Renal cortex interstitium (tissue), 11 donors: Measurements from ENCODE around the gene RB1. TPM values are rescaled to one million over a fixed set of nuclear protein-coding genes. Genes with fewer than 3 reads are reported as not detected.

Experiments
- DNase-seq, 11 donors: peaks; one replicate each; pipeline ENCODE4 v3.0.0-alpha.2; 2013; ENCODE audit warnings: low read depth in 9 of 11, low spot score in 4 of 11; ENCODE audit errors: extremely low read depth in 1 of 11
- polyA plus RNA-seq, 3 donors: library from polyadenylated mRNA; unstranded; fragments of 120-200 nt; gene quantifications; one replicate each; pipeline ENCODE4 v1.2.1, GENCODE V29; 2013; ENCODE audit not compliant: insufficient read length in 3 of 3

Gene RB1
- polyA plus RNA-seq, 3 donors = 43.4 to 49.7 (median 46.2) TPM

DNA sequence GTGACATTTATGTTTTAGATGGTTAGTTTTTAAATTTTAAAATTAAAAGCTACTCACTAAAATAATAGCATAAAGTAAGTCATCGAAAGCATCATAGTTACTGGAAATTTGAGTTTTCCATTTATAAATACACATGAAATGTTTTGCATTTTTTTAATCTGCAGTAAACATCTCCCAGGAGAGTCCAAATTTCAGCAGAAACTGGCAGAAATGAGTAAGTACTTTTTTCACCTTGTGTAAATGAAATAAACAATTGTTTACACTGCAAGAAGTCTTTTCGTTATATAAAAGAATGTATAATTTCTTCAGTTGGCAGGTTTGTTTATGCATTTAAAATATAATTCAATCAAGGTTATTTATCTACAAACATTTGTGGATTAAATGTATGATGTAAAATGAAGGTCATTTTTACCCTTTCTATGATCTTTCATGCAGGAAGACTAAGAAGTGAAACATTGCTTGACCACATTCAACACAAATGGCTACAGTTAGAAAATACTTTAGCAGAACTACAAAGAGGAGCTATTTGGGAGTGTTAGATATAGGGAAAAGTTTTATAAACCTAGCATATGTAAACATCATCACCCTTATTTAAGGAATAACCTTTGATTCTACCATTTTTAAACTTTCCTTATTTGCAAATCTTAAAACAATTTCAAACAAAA, 173.8 kb downstream of the RB1 start:
- no peak for DNase-seq

DNA sequence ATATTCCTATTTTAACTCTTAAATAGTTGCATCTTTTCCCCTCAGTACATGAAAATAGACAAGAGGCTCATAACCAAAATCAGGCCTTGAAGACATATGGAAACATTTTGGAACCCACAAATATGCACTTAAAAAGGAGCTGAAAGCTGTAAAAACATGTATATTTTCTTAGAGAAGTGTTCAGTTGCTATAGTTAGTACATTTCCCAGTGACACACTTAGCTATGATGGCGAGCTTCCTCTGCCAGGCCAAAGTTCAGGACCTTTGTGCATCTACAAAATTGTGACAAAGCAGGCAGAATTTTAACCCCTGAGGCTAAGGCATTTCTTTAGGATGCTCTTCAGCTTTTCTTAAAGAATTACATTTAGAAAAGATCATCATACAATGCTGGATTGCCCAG, 174.8 kb downstream of the RB1 start:
- no peak for DNase-seq

DNA sequence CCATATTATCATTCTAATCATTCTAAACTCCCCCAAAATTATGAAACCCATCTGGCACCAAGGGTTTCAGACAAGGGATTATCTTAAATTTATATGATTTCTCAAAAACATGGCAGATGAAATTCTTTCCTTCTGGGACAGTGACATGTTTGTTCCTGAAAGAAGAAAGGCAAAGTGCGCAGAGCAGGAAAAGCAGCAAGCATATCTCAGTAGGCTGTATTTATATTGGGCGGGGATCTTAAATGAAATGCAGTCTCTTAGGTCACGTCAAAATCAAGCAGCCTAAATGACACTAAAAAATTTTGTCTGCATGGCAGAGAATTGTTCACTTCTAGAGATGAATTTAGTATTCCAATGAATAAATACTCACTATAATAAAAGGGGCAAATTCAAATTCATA, 180.0 kb downstream of the RB1 start:
- DNase-seq = no peak

DNA sequence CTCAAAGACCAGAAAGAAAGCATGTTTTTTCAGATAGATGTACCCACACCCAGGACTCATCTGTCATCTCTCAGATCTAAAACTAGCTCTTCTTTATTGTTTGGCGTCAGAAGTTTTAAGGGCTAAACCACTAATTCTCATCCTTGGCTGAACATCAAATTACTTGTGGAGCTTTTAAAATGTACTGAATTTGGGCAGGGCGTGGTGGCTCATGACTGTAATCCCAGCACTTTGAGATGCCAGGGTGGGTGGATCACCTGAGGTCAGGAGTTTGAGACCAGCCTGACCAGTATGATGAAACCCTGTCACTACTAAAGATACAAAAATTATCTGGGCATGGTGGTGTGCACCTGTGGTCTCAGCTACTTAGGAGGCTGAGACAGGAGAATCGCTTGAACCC, 181.9 kb downstream of the RB1 start:
- DNase-seq = no peak

DNA sequence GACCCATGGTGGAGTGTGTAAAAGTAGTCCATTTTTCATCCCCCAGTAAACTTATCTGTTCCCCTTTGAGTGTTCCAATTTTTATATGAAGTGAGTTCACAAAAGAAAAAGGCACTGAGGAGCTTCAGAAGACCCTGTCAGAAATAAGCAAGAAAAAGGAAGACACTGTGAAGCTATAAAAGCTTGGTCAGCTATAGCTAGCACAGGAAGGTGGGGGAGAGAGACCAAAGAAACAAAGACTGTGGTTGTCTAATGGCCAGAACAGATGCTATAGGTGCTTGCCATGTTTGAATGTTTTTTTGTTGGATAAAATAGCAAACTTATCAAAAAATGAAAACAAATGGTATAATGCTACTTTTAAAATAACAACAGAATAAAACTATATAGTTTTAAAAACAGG, 182.8 kb downstream of the RB1 start:
- DNase-seq = no peak

DNA sequence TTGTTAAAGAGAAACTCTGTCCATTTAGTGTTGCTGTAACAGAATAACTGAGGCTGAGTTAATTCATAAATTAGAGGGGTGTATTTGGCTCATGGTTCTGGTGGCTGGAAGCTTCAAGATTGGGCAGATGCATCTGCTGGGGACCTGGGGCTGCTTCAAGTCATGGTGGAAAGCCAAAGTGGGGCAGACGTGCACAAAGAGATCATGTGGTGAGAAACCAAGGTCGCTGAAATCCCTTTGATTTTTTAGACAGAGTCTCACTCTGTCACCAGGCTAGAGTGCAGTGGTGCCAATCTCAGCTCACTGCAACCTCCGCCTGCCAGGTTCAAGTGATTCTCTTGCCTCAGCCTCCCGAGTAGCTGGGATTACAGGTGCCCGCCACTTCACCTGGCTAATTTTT, 183.3 kb downstream of the RB1 start:
- no peak for DNase-seq

DNA sequence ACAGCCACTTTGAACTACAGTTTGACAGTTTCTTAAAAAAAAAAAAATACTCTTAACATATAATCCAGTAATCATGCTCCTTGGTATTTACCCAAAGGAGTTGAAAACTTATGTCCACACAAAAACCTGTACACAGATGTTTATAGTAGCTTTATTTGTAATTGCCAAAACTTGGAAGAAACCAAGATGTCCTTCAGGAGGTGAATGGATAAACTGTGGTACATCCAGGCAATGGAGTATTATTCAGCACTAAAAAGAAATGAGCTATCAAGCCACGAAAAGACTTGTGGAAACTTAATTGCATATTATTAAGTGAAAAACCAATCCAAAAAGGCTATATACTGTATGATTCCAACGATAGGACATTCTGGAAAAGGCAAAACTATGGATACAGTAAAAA, 184.4 kb downstream of the RB1 start:
- DNase-seq = no peak

DNA sequence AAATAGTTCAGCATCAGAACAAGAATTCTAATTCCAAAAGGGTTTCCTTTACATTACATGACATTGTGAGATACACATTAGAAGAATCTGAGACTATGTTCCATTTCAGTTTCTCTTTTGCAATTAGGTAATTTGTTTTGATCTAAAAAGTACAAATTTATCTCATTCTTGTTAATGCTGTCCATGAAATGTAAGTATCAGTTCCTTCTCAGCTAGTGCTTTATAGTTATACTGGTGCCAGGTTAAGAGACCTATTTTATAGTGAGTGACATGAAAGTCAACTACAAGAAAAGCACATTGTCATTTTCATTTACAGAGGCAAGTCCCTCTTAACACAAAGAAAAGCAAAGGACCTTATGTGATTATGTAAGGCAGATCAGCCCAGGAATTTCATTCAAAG, 185.4 kb downstream of the RB1 start:
- DNase-seq = no peak

DNA sequence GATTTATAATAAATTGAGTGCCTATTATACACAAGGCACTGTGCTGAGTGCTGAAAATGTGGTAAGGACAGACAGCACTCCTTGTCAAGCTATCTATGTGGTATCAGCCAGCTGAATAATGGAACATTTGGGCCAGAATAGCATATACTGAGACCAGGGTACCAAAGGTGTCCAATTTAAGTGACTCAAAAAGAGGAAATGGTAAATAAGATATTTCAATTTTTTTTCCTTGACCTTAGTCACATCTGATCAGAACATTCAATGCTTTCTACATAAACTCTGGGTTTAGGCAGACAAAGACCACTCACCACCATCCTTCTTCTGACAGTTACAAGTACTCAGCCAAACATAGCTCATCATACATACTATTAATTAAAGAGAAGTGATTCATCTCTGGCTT, 186.1 kb downstream of the RB1 start:
- DNase-seq = no peak

DNA sequence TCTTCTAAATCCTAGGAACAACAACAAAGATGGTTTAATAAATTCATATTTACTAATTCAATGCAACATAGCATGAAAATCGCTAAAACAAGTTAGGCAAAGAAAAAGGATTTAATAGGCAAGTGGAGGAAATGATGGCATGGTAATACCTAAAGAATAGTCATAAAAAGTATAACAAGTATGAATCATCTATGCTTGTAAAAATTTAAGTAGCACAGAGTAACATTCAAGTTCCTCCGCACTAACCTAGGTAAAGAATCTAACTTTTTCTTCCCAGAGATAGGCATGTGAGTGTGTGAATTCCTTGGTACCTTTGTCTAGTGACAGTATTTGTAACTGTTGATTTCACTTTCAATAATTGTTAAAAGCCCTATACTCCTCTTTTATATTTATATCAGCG, 186.7 kb downstream of the RB1 start:
- no peak for DNase-seq

DNA sequence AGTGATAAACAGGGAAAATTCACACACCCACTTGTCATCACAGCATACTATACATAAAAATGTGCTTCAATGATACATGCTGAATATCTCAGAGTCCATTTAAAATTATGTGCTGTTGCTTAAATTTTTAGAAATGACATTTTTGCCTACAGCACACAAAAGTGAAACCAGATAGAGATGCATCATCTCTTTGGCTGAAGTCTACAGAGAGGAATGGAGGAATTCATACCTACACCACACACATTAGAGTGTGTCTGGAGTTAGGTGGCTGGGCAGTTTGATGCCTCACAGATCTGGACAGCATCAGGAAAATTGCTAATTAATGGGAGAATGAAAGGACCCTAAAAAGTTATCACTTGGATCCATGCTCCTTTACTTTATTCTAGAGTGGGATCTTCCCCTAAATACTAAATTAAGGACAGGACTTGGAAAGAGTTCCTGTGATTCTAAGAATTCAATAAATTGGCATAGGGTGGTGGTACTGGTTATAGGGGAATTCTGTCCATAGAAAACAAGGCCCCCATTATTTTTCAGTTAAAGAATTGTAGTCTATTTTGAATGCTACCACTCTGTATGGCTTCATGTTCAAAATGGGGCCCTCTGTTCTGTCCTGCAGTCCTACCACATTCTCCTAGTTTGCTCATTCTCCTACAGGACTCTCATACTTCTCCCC, 188.0 kb downstream of the RB1 start:
- no peak for DNase-seq

DNA sequence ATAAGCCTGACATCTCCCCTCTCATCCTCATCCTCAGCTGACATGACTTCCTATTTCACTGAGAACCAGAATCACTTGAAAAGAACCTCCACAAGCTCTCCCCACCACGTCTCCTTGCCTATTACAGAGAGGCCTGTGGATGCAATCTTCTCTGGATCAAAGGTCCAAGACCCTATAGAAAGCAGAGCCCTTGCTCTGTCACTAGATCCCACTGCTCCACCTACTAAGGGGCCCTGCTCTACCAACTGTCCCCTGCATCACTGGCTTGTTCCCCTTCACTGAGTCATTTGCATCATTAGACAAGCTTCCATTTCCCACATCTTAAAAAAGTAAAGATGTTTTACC, 188.5 kb downstream of the RB1 start:
- DNase-seq = no peak

DNA sequence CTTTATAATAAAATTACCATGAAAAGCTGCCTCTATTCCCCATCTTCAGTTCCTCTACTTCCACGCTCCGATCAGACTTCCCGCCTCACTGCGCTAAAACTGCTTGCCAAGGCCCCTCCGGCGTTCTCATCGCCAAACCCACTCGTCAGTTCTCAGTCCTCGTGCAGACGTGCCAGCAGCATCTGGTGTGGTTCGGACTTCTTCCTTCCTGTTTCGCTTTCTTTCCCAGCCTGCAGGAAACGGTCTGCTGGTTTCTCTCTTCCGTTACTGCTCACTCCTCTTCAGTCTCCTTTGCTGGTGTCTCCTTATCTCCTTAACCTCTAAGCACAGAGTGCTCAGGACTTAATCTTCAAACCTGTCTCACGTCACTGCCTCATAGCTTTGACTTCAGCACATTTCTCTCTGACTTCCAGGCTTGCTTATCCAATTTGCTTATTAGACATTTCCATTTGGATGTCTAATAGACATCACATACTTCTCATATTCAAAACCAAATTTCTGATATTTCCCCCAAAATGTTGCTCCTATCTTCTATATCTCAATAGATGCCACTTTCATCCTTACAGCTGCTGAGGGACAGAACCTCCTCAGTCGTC, 189.0 kb downstream of the RB1 start:
- DNase-seq = peak in 1 of 11 donors; percentile 22

DNA sequence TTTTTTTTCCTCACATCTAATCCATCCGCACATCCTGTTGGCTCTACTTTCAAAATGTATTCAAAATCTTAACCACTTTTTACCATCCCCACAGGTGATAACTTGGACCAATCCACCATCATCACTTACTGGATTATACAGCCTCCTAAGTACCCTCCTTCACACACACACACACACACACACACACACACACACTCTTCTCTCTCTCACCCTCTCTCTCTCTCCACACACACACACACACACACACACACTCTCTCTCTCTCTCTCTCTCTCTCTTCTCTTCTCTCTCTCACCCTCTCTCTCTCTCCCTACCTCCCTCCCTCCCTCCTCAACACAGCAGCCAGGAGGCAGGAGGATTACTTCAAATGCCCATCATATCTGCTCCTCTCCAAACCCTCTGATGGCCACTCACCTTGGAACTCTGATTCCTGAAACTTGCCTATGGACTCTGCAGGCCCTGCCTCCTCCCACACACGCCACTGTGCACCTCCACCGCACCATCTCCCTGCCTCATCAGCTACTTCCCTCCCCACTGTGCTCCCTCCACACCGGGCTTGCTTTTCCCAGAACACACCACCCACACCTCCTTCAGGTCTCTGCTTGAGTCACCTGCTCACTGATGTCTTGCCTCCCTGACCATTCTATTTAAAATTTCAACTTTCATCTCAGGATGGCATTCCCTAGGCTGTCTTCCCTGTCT, 189.7 kb downstream of the RB1 start:
- DNase-seq = no peak

DNA sequence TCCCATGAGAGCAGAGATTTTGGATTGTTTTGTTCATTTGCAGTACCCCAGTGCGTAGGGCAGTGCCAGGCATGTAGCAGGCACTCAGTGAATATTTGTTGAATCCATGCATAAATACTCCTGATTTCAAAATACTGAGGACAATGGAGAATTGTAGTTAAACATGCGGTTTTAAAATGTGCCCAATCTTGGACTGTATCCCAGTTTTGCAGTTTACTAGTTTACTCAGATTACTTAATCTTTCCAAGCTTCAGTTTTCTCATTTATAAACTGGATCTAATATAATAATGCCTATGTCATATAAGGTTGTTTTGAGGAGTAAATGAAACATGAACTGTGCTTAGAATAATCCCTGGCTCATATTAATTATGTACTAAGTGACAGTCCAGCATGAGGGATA, 190.3 kb downstream of the RB1 start:
- DNase-seq = no peak

DNA sequence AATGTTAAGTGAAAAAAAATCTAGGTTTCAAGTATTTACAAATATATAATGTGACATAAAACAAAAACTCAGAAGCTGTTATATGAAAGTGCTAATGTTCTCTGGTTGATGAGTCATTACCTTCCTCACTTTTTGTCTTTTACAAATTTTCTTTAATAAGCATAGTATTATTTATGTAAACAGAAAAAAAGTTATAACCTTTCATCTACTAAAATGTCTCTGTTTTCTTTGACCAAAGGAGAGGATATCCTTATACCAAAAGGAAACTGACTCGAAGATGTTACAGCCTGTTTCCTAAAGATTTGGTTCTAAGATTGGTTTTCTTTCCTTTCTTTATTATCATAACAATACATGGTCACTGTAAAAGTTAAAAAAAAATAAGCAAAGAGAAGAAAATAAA, 191.3 kb downstream of the RB1 start:
- no peak for DNase-seq

DNA sequence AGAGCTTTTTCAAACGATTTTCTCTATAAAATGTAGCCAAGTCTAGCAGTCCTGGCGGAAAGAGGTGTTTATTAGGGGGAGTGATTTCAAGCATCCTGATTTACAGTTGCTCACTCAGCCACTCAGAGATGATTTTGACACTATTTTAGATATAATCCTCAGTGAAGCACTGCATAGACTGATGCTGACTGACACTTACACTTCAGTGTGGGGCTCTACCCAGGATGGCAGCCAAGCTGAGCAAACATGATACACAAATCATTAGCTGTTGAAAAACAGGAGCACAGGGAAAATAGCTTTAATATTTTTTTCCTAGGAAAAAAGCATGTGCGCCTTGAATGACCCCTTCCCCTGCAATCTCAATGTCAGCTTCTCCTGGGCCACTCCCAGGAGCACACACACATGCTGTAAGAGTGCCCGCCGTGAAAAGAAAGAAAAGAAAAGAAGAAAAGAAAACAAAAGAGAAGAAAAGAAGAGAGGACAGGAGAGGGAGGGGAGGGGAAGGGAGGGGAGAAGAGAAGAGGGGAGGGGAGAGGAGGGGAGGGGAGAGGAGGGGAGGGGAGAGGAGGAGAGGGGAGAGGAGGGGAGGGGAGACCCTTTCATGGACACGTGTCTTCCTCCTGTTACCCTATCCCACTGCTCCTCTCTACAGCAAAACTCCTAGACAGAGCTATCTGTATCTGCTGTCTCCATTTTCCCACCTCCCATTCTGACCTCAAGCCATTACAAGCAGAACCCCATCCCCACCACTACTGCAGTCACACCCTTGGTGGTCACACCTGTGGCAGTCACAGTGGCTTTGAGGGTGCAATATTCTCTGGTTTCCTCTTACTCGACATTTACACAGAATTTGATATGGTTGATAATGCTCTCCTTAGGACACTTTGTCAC, 193.0 kb downstream of the RB1 start:
- no peak for DNase-seq

DNA sequence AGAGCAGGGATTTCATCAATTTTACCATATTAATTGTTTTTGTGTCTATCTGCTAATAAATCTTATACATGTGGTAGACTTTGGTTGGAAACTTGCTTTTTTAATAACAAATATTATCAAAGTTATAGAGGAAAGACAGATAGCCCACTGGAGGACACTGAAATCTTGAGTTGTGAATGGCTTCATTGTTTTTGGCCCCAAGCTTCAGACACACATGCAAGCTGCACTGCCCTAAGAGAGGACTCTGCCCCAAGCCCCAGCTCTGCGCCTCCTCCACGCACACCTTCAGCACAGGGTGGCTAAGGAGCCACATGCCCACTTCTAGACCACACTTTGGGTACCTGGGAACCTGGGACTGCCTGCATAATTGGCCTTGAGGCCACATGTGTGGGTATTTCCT, 194.1 kb downstream of the RB1 start:
- DNase-seq = no peak

DNA sequence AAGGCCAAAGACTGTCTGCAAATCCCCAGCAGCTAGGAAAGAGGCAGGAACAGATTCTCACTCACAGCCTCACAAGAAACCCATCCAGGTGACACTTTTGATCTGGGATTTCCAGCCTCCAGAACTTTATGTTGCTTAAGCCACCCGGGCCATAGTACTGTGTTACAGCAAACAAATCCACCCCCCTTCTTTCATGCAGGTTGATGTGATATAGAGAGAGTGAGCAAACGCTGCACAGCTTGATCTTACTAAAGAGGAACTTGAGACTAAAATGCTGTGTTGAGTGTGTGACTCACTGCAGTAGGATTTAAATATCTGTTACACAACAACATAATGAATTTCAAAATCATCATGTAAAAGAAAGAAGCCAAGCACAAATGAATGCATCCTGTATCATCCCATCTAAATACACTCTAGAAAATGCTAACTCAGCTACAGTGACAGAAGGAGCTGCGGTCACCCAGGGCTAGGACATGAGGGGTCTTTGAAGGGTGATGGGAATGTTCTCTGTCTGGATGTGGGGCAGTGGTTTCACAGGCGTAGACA, 197.2 kb downstream of the RB1 start:
- DNase-seq = no peak
